HepG2 (cell line): ENCODE data around the gene ADCY9. TPM values are rescaled to one million over a fixed set of nuclear protein-coding genes. Genes with fewer than 3 reads are reported as not detected.

Experiments
- ATAC-seq: fragments of 200-7000 bp; cut with Tn5 transposase; 3 replicates; pipeline ENCODE4 v1.9.1; 2020; ENCODE audit warnings: mild to moderate bottlenecking, moderate library complexity
- BruUV-seq: library from RNA; stranded (reverse); fragments of 400-500 nt; replicated peaks from 2 replicates; lab custom pipeline; 2021; lab: Mats Ljungman, UMichigan
- CTCF ChIA-PET: fragments of 300-600 bp; formaldehyde crosslinking; extraction: SDS; loops from one replicate; lab custom pipeline; 2021; ENCODE audit warnings: low total read pairs, inconsistent platforms, low intra/inter-chr PET ratio; lab: Yijun Ruan, JAX
- POLR2A ChIA-PET: fragments of 350-600 bp; sonication (Branson Sonifier 250); formaldehyde crosslinking; loops from one replicate; lab custom pipeline; 2020; ENCODE audit warnings: antibody characterized with exemption, inconsistent platforms; lab: Yijun Ruan, JAX
- DNase-seq: peaks from one replicate; pipeline ENCODE4 v3.0.0-alpha.2; 2015; ENCODE audit warnings: low spot score
- FAIRE-seq: peaks from 3 replicates; lab custom pipeline; 2011; peaks lifted over from hg19 to GRCh38; lab: Jason Lieb, UNC
- H2AFZ ChIP-seq: one replicate; pipeline ENCODE4 v1.6.1; 2011; ENCODE audit warnings: low read length, inconsistent platforms
- H3K27ac ChIP-seq: fragments of 300-600 bp; 3 replicates; pipeline ENCODE4 v1.8.0; 2011; ENCODE audit warnings: mixed run types, mild to moderate bottlenecking, mixed read lengths, low read length, inconsistent platforms; ENCODE audit not compliant: insufficient read depth; ENCODE audit errors: extremely low read length
- H3K27me3 ChIP-seq, 2 experiments: fragments of 200-600 bp in 1 of 2; 2 replicates in 1 of 2; 3 replicates in 1 of 2; pipeline versions ENCODE4 v1.6.0 to v1.8.0; 2011; ENCODE audit warnings: low read length in 2 of 2, mild to moderate bottlenecking in 2 of 2, moderate library complexity in 2 of 2, inconsistent platforms in 1 of 2; ENCODE audit not compliant: insufficient read depth in 2 of 2, control insufficient read depth in 1 of 2
- H3K36me3 ChIP-seq, 2 experiments: fragments of 200-600 bp in 1 of 2; replicated peaks in 1 of 2; 2 replicates in 1 of 2; 3 replicates in 1 of 2; pipeline versions ENCODE4 v1.5.1 to v1.8.0; 2011; ENCODE audit warnings: low read length in 2 of 2, inconsistent platforms in 1 of 2; ENCODE audit not compliant: insufficient read depth in 2 of 2, control insufficient read depth in 1 of 2
- H3K4me1 ChIP-seq: 2 replicates; pipeline ENCODE4 v1.5.1; 2012; ENCODE audit warnings: low read length, inconsistent platforms; ENCODE audit not compliant: insufficient read depth
- H3K4me2 ChIP-seq: 2 replicates; pipeline ENCODE4 v1.6.0; 2011; ENCODE audit warnings: low read depth, low read length, inconsistent platforms
- H3K4me3 ChIP-seq, 3 experiments: fragments of 200-600 bp in 1 of 3; sonication (generic), shearing (Covaris generic) in 1 of 3; replicated peaks in 1 of 3; 2 replicates each; pipeline ENCODE4 v1.5.1; 2011 to 2016; ENCODE audit warnings: low read length in 3 of 3, inconsistent platforms in 2 of 3, low read depth in 2 of 3, mild to moderate bottlenecking in 2 of 3, control low read depth in 1 of 3, mixed read lengths in 1 of 3; ENCODE audit not compliant: insufficient read depth in 1 of 3
- H3K79me2 ChIP-seq: one replicate; pipeline ENCODE4 v1.6.1; 2011; ENCODE audit warnings: low read length, inconsistent platforms; ENCODE audit not compliant: insufficient read depth
- H3K9ac ChIP-seq: 2 replicates; pipeline ENCODE4 v1.6.0; 2011; ENCODE audit warnings: mild to moderate bottlenecking, low read depth, low read length, inconsistent platforms; ENCODE audit not compliant: insufficient read depth
- H3K9me3 ChIP-seq: 2 replicates; pipeline ENCODE4 v1.5.1; 2012; ENCODE audit warnings: mild to moderate bottlenecking, low read length
- H4K20me1 ChIP-seq: 2 replicates; pipeline ENCODE4 v1.6.0; 2011; ENCODE audit warnings: inconsistent platforms, mild to moderate bottlenecking, low read length, moderate library complexity; ENCODE audit not compliant: insufficient read depth
- CBX5 ChIP-seq: sonication (generic); formaldehyde crosslinking; IDR thresholded peaks from 2 replicates; pipeline ENCODE4 v1.4.0; 2020; ENCODE audit warnings: missing genetic modification reagents, borderline replicate concordance
- CENPX ChIP-seq: sonication (generic); formaldehyde crosslinking; IDR thresholded peaks from 2 replicates; pipeline ENCODE4 v1.9.0; 2021; ENCODE audit warnings: mild to moderate bottlenecking, missing genetic modification reagents, moderate library complexity
- FOXA3 ChIP-seq: IDR thresholded peaks from 2 replicates; pipeline ENCODE4 v1.6.1; 2016; ENCODE audit warnings: missing genetic modification reagents, missing compliant biosample characterization
- GABPB1 ChIP-seq: IDR thresholded peaks from 2 replicates; pipeline ENCODE4 v1.6.1; 2016; ENCODE audit warnings: mild to moderate bottlenecking, missing genetic modification reagents, moderate library complexity, missing compliant biosample characterization
- HHEX ChIP-seq: IDR thresholded peaks from 2 replicates; pipeline ENCODE4 v1.6.1; 2016; ENCODE audit warnings: control low read depth
- HNRNPL ChIP-seq: fragments of 200-400 bp; formaldehyde crosslinking; IDR thresholded peaks from 2 replicates; pipeline ENCODE4 v1.6.1; 2017; ENCODE audit warnings: mild to moderate bottlenecking, low read depth, low read length
- IKZF1 ChIP-seq: fragments of 450-650 bp; IDR thresholded peaks from 2 replicates; pipeline ENCODE4 v1.7.1; 2016
- NFKB2 ChIP-seq: sonication (generic); formaldehyde crosslinking; IDR thresholded peaks from 2 replicates; pipeline ENCODE4 v1.4.0; 2020; ENCODE audit warnings: missing genetic modification reagents, borderline replicate concordance
- NR2F6 ChIP-seq, 2 experiments: IDR thresholded peaks; 2 replicates each; pipeline ENCODE4 v1.6.1; 2016; ENCODE audit warnings: antibody characterized with exemption in 1 of 2, mild to moderate bottlenecking in 1 of 2
- PHF8 ChIP-seq: sonication (generic); formaldehyde crosslinking; IDR thresholded peaks from 2 replicates; pipeline ENCODE4 v1.5.0; 2020; ENCODE audit warnings: missing genetic modification reagents
- RFX5 ChIP-seq: IDR thresholded peaks from 2 replicates; pipeline ENCODE4 v1.6.1; 2011; ENCODE audit warnings: low read depth, low read length, improper control_type of control experiment
- ZBTB3 ChIP-seq: sonication (generic); formaldehyde crosslinking; IDR thresholded peaks from 2 replicates; pipeline ENCODE4 v1.4.0; 2020; ENCODE audit warnings: low read depth, mild to moderate bottlenecking, moderate library complexity, missing genetic modification reagents, borderline replicate concordance
- ZBTB8A ChIP-seq: sonication (generic); formaldehyde crosslinking; IDR thresholded peaks from 2 replicates; pipeline ENCODE4 v1.4.0; 2020; ENCODE audit warnings: mild to moderate bottlenecking, low read depth, missing genetic modification reagents, borderline replicate concordance
- ZNF841 ChIP-seq: sonication (generic); formaldehyde crosslinking; IDR thresholded peaks from 2 replicates; pipeline ENCODE4 v1.8.1; 2023; ENCODE audit warnings: missing genetic modification reagents, borderline replicate concordance
- WGBS: methylation state at CpG from one replicate; pipeline ENCODE4 v1.1.6; 2017; ENCODE audit warnings: low lambda C conversion rate; 5-methylcytosine and 5-hydroxymethylcytosine counted together
- in situ Hi-C: cut with HindIII; loops from 2 replicates; pipeline ENCODE4 v1.10.0; 2017; ENCODE audit warnings: low pct_unique_long_range_greater_than_20kb; ENCODE audit not compliant: extremely low pct_ligation_motif_present
- intact Hi-C: fragments of 100-400 bp; cut with micrococcal nuclease; formaldehyde crosslinking; loops from one replicate; pipeline ENCODE4 v1.10.0; 2022; ENCODE audit not compliant: unreplicated experiment
- polyA plus RNA-seq, 8 experiments: library from polyadenylated mRNA; depleted of rRNA in 3 of 8; stranded (reverse) in 7 of 8; unstranded in 1 of 8; fragments of >200 nt; fragmentation: Illumina TruSeq in 4 of 8; extraction: Trizol in 4 of 8; gene quantifications; 2 replicates each; pipeline versions ENCODE4 v1.2.1 to v1.2.3, GENCODE V29; 2011 to 2016; ENCODE audit warnings: low read depth in 4 of 8, missing spikeins in 1 of 8, mixed read lengths in 1 of 8; ENCODE audit not compliant: insufficient read depth in 1 of 8
- total RNA-seq, 5 experiments: library from RNA; depleted of rRNA; stranded (reverse); fragments of >200 nt; fragmentation: Illumina TruSeq; extraction: Trizol; gene quantifications; 2 replicates each; pipeline ENCODE4 v1.2.3, GENCODE V29; 2016; ENCODE audit warnings: low read depth in 1 of 5
- TF ChIP-seq, protein P1 (sequence below): sonication (generic); formaldehyde crosslinking; IDR thresholded peaks from 2 replicates; pipeline ENCODE4 v1.5.1; 2020; ENCODE audit warnings: missing genetic modification reagents, mild to moderate bottlenecking, borderline replicate concordance
- TF ChIP-seq, protein P2 (sequence below): sonication (generic); formaldehyde crosslinking; IDR thresholded peaks from 2 replicates; pipeline ENCODE4 v1.4.0; 2020; ENCODE audit warnings: missing genetic modification reagents, borderline replicate concordance

ADCY9 gene
- total and polyA plus RNA-seq, 2 of the 13 experiments (the other 11 are each of a cell fraction or from before 2014, with no cell fraction given): 11.2 to 13.9 TPM

DNA sequence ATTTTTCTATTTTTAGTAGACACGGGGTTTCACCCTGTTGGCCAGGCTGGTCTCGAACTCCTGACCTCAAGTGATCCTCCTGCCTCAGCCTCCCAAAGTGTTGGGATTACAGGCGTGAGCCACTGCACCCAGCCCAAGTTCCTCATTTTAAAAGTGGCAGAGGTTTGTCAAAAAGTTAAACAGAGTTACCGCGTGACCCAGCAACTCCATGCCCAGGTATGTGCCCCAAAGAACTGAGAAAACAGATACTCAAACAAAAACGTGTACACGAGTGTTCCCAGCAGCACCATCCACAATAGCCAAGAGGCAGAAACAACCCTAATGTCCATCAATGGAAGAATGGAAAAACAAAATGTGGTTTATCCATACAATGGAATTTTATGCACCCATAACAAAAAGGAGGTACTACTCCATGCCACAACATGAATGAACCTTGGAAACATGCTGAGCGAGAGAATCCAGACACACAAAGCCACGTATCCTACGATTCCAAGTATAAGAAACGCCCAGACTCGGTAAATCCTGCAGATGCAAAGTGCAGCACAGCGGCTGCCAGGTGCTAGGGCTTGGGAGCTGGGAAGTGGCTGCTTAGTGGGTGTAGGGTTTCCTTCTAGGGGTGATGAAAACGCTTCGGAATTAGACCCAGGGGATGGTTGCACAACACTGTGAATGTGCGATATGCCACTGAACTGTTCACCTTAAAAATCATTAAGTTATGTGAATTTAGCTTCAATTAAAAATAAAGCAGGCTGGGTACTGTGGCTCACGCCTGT is 24.8 kb downstream of the ADCY9 start (continued):
- TF ChIP-seq, protein P1, sequence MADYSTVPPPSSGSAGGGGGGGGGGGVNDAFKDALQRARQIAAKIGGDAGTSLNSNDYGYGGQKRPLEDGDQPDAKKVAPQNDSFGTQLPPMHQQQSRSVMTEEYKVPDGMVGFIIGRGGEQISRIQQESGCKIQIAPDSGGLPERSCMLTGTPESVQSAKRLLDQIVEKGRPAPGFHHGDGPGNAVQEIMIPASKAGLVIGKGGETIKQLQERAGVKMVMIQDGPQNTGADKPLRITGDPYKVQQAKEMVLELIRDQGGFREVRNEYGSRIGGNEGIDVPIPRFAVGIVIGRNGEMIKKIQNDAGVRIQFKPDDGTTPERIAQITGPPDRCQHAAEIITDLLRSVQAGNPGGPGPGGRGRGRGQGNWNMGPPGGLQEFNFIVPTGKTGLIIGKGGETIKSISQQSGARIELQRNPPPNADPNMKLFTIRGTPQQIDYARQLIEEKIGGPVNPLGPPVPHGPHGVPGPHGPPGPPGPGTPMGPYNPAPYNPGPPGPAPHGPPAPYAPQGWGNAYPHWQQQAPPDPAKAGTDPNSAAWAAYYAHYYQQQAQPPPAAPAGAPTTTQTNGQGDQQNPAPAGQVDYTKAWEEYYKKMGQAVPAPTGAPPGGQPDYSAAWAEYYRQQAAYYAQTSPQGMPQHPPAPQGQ: no peak
- TF ChIP-seq ZNF841 (CRISPR knock-in tag): no peak
- no peak for TF ChIP-seq NR2F6 (IDR thresholded peaks at IDR 0.05)
- TF ChIP-seq NR2F6 (CRISPR knock-in tag; IDR thresholded peaks at IDR 0.05): no peak
- TF ChIP-seq GABPB1 (CRISPR knock-in tag): no peak

DNA sequence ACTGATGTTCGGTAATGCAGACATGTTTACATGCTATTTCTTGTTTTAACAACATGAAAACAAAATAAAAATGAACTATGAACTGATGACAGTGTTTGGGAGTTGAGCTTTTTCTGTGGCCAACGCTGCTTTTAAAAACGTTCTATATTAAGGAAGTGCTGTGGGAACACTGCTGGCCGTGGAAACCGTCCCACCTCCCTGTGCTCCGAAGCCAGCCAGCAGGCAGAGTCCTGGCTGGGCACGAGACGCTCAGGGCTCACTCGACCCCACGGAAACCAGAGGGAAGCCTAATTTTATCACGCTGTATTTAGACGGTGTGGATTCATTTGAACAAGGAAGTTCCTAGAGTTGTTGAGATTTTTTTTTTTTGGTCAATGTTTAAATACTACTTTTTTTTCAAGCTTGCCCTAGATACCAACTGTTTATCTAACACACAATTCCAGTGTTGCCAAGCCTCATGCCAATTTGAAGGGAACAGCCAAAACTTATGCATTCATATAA is 25.8 kb downstream of the ADCY9 start:
- intact Hi-C loops (no loop called here), in situ Hi-C loops (no loop called here)
- WGBS: 90% methylated on average over 12 of the region's 12 CpGs
- Histone ChIP-seq H3K9ac (no peak overlapping the region), H3K4me1 (peaks cover 36% of the 10 kb centered on the region), H3K4me2 (no peak overlapping the region), H2AFZ (no peak overlapping the region), H3K4me3 (no peak overlapping the region), H3K36me3 (peaks cover 0 to 2% of the 10 kb centered on the region in 2 experiments; a peak in 2 of 5 replicates), H3K27ac (no peak overlapping the region), H4K20me1 (0 out of 2 replicates have a peak, but pooled peaks cover 1% of the 10 kb centered on the region), H3K79me2 (peaks cover 46% of the 10 kb centered on the region), H3K9me3 (no peaks in the 10 kb centered on the region), H3K27me3 (no peaks in the 10 kb centered on the region)
- TF ChIP-seq HNRNPL (no peak), HHEX (no peak), NFKB2 (CRISPR knock-in tag) (no peak), ZBTB8A (CRISPR knock-in tag) (no peak), PHF8 (CRISPR knock-in tag) (no peak), ZBTB3 (CRISPR knock-in tag) (no peak), CENPX (CRISPR knock-in tag) (no peak), FOXA3 (CRISPR knock-in tag) (no peak), CBX5 (CRISPR knock-in tag) (no peak), IKZF1 (no peak), RFX5 (no peak)
- TF ChIP-seq, protein P2, sequence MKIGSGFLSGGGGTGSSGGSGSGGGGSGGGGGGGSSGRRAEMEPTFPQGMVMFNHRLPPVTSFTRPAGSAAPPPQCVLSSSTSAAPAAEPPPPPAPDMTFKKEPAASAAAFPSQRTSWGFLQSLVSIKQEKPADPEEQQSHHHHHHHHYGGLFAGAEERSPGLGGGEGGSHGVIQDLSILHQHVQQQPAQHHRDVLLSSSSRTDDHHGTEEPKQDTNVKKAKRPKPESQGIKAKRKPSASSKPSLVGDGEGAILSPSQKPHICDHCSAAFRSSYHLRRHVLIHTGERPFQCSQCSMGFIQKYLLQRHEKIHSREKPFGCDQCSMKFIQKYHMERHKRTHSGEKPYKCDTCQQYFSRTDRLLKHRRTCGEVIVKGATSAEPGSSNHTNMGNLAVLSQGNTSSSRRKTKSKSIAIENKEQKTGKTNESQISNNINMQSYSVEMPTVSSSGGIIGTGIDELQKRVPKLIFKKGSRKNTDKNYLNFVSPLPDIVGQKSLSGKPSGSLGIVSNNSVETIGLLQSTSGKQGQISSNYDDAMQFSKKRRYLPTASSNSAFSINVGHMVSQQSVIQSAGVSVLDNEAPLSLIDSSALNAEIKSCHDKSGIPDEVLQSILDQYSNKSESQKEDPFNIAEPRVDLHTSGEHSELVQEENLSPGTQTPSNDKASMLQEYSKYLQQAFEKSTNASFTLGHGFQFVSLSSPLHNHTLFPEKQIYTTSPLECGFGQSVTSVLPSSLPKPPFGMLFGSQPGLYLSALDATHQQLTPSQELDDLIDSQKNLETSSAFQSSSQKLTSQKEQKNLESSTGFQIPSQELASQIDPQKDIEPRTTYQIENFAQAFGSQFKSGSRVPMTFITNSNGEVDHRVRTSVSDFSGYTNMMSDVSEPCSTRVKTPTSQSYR: no peak
- FAIRE-seq (no peak), ATAC-seq (no peak), DNase-seq (no peak)
- no TSS peak for BruUV-seq
- POLR2A ChIA-PET: no interaction called here
- CTCF ChIA-PET: no interaction called here
